ENCODE measurements around the gene IFNG.

DNA sequence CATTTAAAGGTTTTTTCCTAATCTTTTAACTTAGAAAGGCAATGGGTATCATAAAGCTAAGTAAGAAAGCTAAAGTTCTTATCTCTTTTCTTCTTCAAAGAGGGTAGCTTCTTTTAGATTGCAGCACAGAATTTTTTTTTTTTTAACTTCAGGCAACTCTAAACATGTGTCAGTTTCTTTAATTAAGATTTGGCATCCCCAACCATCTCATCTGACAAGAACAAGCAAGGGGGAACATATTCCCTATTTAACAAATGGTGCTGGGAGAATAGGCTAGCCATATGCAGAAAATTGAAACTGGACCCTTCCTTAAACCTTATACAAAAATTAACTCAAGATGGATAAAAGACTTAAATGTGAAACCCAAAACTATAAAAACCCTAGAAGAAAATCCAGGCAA lies 14.3 kb upstream of the IFNG start:
- TF ChIP-seq, protein P1, sequence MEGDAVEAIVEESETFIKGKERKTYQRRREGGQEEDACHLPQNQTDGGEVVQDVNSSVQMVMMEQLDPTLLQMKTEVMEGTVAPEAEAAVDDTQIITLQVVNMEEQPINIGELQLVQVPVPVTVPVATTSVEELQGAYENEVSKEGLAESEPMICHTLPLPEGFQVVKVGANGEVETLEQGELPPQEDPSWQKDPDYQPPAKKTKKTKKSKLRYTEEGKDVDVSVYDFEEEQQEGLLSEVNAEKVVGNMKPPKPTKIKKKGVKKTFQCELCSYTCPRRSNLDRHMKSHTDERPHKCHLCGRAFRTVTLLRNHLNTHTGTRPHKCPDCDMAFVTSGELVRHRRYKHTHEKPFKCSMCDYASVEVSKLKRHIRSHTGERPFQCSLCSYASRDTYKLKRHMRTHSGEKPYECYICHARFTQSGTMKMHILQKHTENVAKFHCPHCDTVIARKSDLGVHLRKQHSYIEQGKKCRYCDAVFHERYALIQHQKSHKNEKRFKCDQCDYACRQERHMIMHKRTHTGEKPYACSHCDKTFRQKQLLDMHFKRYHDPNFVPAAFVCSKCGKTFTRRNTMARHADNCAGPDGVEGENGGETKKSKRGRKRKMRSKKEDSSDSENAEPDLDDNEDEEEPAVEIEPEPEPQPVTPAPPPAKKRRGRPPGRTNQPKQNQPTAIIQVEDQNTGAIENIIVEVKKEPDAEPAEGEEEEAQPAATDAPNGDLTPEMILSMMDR (IDR thresholded peaks at IDR 0.05), result no peak
- TF ChIP-seq POLR2A (IDR thresholded peaks at IDR 0.05) (no peak), POLR2AphosphoS5 (IDR thresholded peaks at IDR 0.05) (no peak)
